ENCODE results near the gene PHLDB2. TPM values are rescaled to one million over a fixed set of nuclear protein-coding genes. Genes with fewer than 3 reads are reported as not detected.

Gene PHLDB2
- polyA plus RNA-seq, 1 experiment: 15.9 TPM

- CTCF ChIA-PET: interaction anchor here (0.6 to 3.4 kb wide), 8 partner anchors 10 to 245 kb away, joined by 3 to 22 read pairs (median 4); no protein-coding TSS in a partner anchor
- peak; percentile 53 for DNase-seq (ENCODE audit: low read depth, low spot score)
- H3K27ac ChIP-seq (ENCODE audit: low read depth, low read length): no peak overlapping the region
- POLR2A ChIA-PET: interaction anchor here (0.5 to 1.2 kb wide), 6 partner anchors 42 to 218 kb away, joined by 3 to 4 read pairs (median 3); partner anchors contain the start of gene ABHD10
- TF ChIP-seq CTCF (IDR thresholded peaks at IDR 0.05; ENCODE audit: low read depth, low read length): no peak
- no peak overlapping the region for H3K4me3 ChIP-seq (ENCODE audit: low read depth, low read length)
- H3K9me3 ChIP-seq (ENCODE audit: control insufficient read depth, insufficient read depth, low read length): no peaks in the 10 kb centered on the region
- no peaks in the 10 kb centered on the region for H3K27me3 ChIP-seq (ENCODE audit: control insufficient read depth, insufficient read depth, low read length)
These were observed 77.3 kb downstream of the PHLDB2 start for GRCh38 chr3:111936191-111936841.

- ChIA-PET POLR2A (interaction anchor here (0.5 to 1.2 kb wide), 4 partner anchors 42 to 219 kb away, joined by 3 to 4 read pairs (median 3); partner anchors contain the start of gene ABHD10), CTCF (interaction anchor here (0.7 to 3.4 kb wide), 7 partner anchors 11 to 246 kb away, joined by 3 to 22 read pairs (median 3); no protein-coding TSS in a partner anchor)
- DNase-seq (ENCODE audit: low read depth, low spot score): no peak
- Histone ChIP-seq H3K27ac (ENCODE audit: low read depth, low read length) (peak overlapping the region; percentile 43), H3K9me3 (ENCODE audit: control insufficient read depth, insufficient read depth, low read length) (no peaks in the 10 kb centered on the region), H3K27me3 (ENCODE audit: control insufficient read depth, insufficient read depth, low read length) (no peaks in the 10 kb centered on the region), H3K4me3 (ENCODE audit: low read depth, low read length) (no peak overlapping the region)
- TF ChIP-seq CTCF (IDR thresholded peaks at IDR 0.05; ENCODE audit: low read depth, low read length): no peak
These were observed 77.9 kb downstream of the PHLDB2 start for GRCh38 chr3:111936967-111937366.

- ChIA-PET CTCF (interaction anchor here (1.5 to 3.4 kb wide), 3 partner anchors 30 to 220 kb away, joined by 3 to 22 read pairs (median 21); no protein-coding TSS in a partner anchor), POLR2A (no interaction called here)
- H3K9me3 ChIP-seq (ENCODE audit: control insufficient read depth, insufficient read depth, low read length): no peaks in the 10 kb centered on the region
- TF ChIP-seq CTCF (IDR thresholded peaks at IDR 0.05; ENCODE audit: low read depth, low read length): no peak
- H3K4me3 ChIP-seq (ENCODE audit: low read depth, low read length): no peak overlapping the region
- H3K27me3 ChIP-seq (ENCODE audit: control insufficient read depth, insufficient read depth, low read length): no peaks in the 10 kb centered on the region
- H3K27ac ChIP-seq (ENCODE audit: low read depth, low read length): no peak overlapping the region
- DNase-seq (ENCODE audit: low read depth, low spot score): no peak
These were observed 78.8 kb downstream of the PHLDB2 start for GRCh38 chr3:111937871-111938270.

- no peak overlapping the region for H3K27ac ChIP-seq (ENCODE audit: low read depth, low read length)
- H3K4me3 ChIP-seq (ENCODE audit: low read depth, low read length): no peak overlapping the region
- CTCF ChIA-PET: no interaction called here
- TF ChIP-seq CTCF (IDR thresholded peaks at IDR 0.05; ENCODE audit: low read depth, low read length): no peak
- H3K9me3 ChIP-seq (ENCODE audit: control insufficient read depth, insufficient read depth, low read length): no peaks in the 10 kb centered on the region
- no peak for DNase-seq (ENCODE audit: low read depth, low spot score)
- POLR2A ChIA-PET: no interaction called here
- H3K27me3 ChIP-seq (ENCODE audit: control insufficient read depth, insufficient read depth, low read length): no peaks in the 10 kb centered on the region
These were observed 80.8 kb downstream of the PHLDB2 start for GRCh38 chr3:111939873-111940272.

GRCh38 chr3:111943533-111943932, 84.5 kb downstream of the PHLDB2 start:
- Histone ChIP-seq H3K9me3 (ENCODE audit: control insufficient read depth, insufficient read depth, low read length) (no peaks in the 10 kb centered on the region), H3K27me3 (ENCODE audit: control insufficient read depth, insufficient read depth, low read length) (no peaks in the 10 kb centered on the region), H3K4me3 (ENCODE audit: low read depth, low read length) (no peak overlapping the region), H3K27ac (ENCODE audit: low read depth, low read length) (no peak overlapping the region)
- DNase-seq (ENCODE audit: low read depth, low spot score): no peak
- ChIA-PET CTCF (no interaction called here), POLR2A (no interaction called here)
- no peak for TF ChIP-seq CTCF (IDR thresholded peaks at IDR 0.05; ENCODE audit: low read depth, low read length)
